DOHH2 (cell line): ENCODE results near the gene CCHCR1.

Experiments used
- CTCF ChIP-seq: fragments of 200-600 bp; sonication (generic); IDR thresholded peaks from one replicate; pipeline ENCODE4 v1.5.1; 2014; ENCODE audit warnings: antibody characterized with exemption, mild to moderate bottlenecking, low read depth, low read length; ENCODE audit not compliant: poor library complexity, severe bottlenecking
- EZH2phosphoT487 ChIP-seq: fragments of 200-600 bp; sonication (generic); IDR thresholded peaks from 2 replicates; pipeline ENCODE4 v1.6.1; 2017; ENCODE audit warnings: borderline replicate concordance, mild to moderate bottlenecking, antibody characterized with exemption, low read length, moderate library complexity, mixed read lengths

DNA sequence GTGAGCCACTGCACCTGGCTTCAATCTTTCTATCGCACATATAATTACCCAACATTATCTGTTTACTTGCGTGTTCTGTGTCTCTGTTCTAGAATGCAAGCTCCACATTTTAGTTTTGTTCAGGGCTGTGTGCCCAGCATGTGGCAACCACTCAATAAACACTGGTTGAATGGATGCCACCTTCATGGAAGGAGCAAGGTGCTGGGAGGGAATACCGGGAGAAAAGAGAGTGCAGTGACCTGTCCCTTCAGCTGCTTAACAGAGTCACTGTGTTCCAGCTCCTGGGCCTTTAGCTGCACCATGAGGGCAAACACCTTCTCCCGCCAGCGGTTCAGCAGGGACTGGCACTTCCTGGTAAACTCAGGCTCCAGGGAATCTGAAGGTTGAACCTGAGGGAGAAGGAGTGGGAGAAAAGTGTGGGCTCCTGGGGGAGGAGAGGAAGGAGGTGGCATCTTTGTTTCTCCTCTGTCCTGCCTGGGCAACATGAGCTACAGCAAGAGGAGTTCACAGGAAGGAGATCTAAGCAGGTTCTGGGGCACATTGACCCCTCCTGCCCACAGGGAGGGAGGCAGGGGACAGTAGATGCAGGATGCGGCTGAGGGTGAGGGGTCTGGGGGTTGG lies 7.7 kb downstream of the CCHCR1 start:
- no peak for TF ChIP-seq CTCF
- no peak for TF ChIP-seq EZH2phosphoT487
